ENCODE data around the gene C4orf50.

GRCh38 chr4:5952975-5953951 lies 65.0 kb downstream of the C4orf50 start:
- TF ChIP-seq CTCF (IDR thresholded peaks at IDR 0.05; ENCODE audit: borderline replicate concordance, extremely low read depth, low read length, poor library complexity, severe bottlenecking) (no peak), EZH2 (IDR thresholded peaks at IDR 0.05; ENCODE audit: borderline replicate concordance, low read depth, low read length, severe bottlenecking) (no peak)

Data from DND-41 (cell line).